RWPE2 (cell line): ENCODE measurements around the gene RPS6KA2.
"Not testable (repeated sequence)": the region's sequence is repeated elsewhere in the genome, so short reads cannot be mapped to it uniquely, and the experiment has no call there.

Source experiments
- ATAC-seq: fragments of 200-7000 bp; cut with Tn5 transposase; 3 replicates; pipeline ENCODE4 v1.9.1; 2021; ENCODE audit warnings: low read depth
- DNase-seq: peaks from one replicate; pipeline ENCODE4 v3.0.0-alpha.2; 2020; ENCODE audit warnings: low spot score
- H3K27ac ChIP-seq: fragments of 450-650 bp; 2 replicates; pipeline ENCODE4 v1.5.1; 2017; ENCODE audit warnings: mild to moderate bottlenecking; ENCODE audit not compliant: poor library complexity, severe bottlenecking
- H3K27me3 ChIP-seq: fragments of 250-450 bp; sonication (Bioruptor Pico); 2 replicates; pipeline ENCODE4 v1.5.1; 2021; ENCODE audit warnings: mild to moderate bottlenecking, moderate library complexity; ENCODE audit not compliant: insufficient read depth, poor library complexity, severe bottlenecking
- H3K36me3 ChIP-seq: fragments of 250-450 bp; sonication (Bioruptor Pico); 2 replicates; pipeline ENCODE4 v1.5.1; 2020; ENCODE audit warnings: low read depth, mild to moderate bottlenecking, moderate library complexity
- H3K4me1 ChIP-seq: fragments of 250-450 bp; sonication (Bioruptor Pico); 2 replicates; pipeline ENCODE4 v1.5.1; 2021; ENCODE audit warnings: mild to moderate bottlenecking, moderate library complexity; ENCODE audit not compliant: insufficient read depth, poor library complexity, severe bottlenecking
- H3K4me3 ChIP-seq: fragments of 250-450 bp; sonication (Bioruptor Pico); 2 replicates; pipeline ENCODE4 v1.5.1; 2021; ENCODE audit warnings: mild to moderate bottlenecking, moderate library complexity; ENCODE audit not compliant: severe bottlenecking
- H3K9me3 ChIP-seq: fragments of 250-450 bp; sonication (Bioruptor Pico); 2 replicates; pipeline ENCODE4 v1.5.1; 2021; ENCODE audit warnings: mild to moderate bottlenecking, moderate library complexity; ENCODE audit not compliant: severe bottlenecking
- TF ChIP-seq, protein P1 (sequence below): fragments of 450-650 bp; IDR thresholded peaks from one replicate; pipeline ENCODE4 v1.5.1; 2017; ENCODE audit warnings: mild to moderate bottlenecking, moderate library complexity; ENCODE audit not compliant: poor library complexity, severe bottlenecking

The RPS6KA2 gene

DNA sequence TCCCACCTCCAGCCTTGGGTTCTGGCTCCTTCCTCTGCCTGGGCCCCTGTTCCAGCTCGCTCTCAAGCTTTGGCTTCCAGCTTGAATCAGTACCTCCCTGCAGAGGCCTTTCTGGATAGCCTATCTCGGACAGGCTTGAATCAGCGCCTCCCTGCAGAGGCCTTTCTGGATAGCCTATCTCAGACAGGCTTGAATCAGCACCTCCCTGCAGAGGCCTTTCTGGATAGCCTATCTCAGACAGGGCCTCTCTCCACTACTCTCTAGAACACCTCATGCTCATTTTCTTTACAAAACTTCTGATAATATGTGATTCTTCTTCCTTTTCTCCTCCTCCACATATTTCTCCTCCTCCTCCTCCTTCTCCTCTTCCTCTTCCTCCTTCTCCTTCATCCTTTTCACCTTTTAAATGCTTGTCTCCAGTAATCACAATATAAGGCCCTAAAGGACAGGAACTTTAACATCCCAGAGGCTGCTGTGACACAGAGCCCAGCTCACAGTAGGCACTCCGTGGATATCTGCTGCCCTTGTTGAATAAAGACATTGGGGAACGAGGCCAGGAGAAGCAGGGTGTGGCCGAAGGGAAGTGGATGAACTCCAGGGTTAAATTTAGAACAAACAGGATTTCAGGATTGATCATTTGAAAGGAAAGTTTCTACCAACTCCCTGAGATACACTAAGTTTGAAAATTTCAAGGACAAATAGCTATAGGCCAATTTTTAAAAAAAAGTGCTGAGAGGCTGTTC is 9.3 kb upstream of the RPS6KA2 start:
- no peaks in the 10 kb centered on the region for H3K36me3 ChIP-seq

DNA sequence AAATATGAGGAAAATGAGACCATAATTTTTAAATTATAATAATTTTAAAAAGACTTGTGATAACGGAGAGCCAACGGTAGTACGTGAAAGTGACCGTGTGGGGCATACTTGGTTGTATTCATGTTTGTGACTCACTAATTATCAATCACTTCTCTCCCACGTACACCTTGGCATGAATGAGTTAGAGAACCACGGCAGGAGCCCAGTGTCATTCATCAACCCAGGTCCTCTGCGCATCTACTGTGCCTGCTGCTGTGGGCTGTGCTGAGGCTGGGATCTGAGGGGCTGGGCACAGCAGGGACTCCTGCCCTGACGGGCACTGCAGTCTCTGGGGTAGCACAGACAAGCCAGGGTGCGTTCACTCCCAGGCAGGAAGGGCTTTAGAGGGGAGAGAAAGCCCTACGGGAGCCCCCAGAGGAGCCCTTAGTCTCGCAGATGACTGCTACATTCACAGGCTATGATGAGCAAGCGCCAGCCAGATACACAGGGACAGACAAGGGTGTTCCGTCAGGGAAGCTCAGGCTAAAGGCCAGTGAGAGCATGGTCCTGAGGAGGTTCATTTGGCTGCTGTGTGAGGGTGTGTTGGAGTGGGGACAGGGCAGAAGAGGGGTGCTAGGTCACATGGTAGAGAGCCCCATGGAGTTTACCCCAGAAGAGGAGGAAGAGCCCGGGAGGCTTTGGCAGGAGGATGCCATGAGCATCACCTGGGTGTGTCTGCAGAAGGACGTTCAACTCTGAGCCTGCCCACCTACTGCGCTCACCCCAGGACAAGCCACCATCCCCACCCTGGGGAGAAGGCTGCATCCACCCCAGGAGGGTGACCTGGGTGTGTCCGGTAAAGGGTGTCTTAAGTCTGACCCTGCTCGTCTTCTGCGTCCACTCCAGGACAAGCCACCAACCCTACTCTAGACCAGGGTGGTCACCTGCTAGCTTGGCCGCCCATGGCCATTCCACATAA is 8.2 kb upstream of the RPS6KA2 start:
- DNase-seq (no peak), ATAC-seq (no peak)
- Histone ChIP-seq H3K27me3 (no peaks in the 10 kb centered on the region), H3K4me3 (no peak overlapping the region), H3K4me1 (peaks cover 4% of the 10 kb centered on the region), H3K36me3 (no peaks in the 10 kb centered on the region), H3K27ac (no peak overlapping the region), H3K9me3 (no peaks in the 10 kb centered on the region)
- TF ChIP-seq, protein P1, sequence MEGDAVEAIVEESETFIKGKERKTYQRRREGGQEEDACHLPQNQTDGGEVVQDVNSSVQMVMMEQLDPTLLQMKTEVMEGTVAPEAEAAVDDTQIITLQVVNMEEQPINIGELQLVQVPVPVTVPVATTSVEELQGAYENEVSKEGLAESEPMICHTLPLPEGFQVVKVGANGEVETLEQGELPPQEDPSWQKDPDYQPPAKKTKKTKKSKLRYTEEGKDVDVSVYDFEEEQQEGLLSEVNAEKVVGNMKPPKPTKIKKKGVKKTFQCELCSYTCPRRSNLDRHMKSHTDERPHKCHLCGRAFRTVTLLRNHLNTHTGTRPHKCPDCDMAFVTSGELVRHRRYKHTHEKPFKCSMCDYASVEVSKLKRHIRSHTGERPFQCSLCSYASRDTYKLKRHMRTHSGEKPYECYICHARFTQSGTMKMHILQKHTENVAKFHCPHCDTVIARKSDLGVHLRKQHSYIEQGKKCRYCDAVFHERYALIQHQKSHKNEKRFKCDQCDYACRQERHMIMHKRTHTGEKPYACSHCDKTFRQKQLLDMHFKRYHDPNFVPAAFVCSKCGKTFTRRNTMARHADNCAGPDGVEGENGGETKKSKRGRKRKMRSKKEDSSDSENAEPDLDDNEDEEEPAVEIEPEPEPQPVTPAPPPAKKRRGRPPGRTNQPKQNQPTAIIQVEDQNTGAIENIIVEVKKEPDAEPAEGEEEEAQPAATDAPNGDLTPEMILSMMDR = no peak

More for the DNA sequence above, 9.3 kb upstream of the RPS6KA2 start:
- Histone ChIP-seq H3K27me3 (no peaks in the 10 kb centered on the region), H3K4me1 (peaks cover 4% of the 10 kb centered on the region), H3K9me3 (no peaks in the 10 kb centered on the region), H3K4me3 (no peak overlapping the region), H3K27ac (no peak overlapping the region)
- TF ChIP-seq, protein P1 = no peak
- DNase-seq = no peak
- no peak for ATAC-seq

DNA sequence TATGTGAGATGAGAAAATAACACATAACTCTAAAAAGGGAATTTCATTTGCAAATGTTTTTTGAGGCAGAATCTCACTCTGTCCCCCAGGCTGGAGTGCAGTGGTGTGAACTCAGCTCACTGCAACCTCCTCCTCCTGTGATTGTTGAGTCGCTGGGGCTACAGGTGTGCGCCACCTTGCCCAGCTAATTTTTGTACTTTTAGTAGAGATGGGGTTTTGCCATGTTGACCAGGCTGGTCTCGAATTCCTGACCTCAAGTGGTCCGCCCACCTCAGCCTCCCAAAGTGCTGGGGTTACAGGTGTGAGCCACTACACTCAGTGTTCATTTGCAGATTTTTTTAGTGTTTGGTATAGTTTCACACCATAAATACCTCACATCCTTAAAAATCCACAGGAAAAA is 7.5 kb upstream of the RPS6KA2 start:
- H3K4me1 ChIP-seq, H3K4me3 ChIP-seq, ATAC-seq, H3K36me3 ChIP-seq, H3K9me3 ChIP-seq, H3K27me3 ChIP-seq, DNase-seq, H3K27ac ChIP-seq: not testable (repeated sequence)

DNA sequence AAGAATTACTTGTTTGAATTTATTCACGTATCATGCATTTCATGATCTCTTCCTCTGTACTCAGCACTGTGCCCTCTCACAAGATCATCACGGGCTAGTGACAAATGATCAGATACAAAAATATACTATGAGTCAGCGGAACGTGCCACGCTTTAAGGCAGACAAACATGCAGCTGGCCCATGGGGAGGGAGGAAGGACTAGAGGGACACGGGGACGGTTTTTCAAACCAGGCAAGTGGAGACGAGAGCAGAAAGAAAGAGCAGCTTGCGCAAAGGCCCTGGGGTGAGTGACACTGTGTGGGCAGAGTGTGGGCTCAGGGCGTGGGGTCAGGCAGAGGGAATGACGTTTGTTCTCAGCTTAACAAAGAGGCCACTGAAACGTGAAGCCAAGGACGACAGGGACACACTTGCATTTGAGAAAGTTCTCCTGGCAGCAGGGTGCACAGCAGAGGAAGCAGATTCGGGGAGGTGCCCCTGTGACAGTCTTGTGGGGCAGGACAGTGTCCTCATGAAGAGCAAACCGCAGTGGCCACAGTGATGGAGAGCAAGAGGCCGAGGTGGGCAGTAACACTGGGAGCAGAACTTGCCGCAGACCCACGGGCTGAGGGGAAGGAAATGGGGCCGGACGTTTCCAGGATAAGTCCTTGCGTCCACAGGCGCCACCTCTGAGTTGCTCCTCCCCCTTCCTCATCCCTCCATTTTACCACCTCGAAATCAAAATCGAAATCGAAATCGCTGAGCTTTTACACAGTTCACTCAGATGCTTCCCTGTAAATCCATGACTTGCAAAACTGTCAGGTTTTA is 6.9 kb upstream of the RPS6KA2 start:
- no peak for DNase-seq
- H3K36me3 ChIP-seq = no peaks in the 10 kb centered on the region
- H3K27me3 ChIP-seq = no peaks in the 10 kb centered on the region
- H3K27ac ChIP-seq = no peak overlapping the region
- H3K9me3 ChIP-seq = no peaks in the 10 kb centered on the region
- no peak overlapping the region for H3K4me3 ChIP-seq
- H3K4me1 ChIP-seq = peaks cover 4% of the 10 kb centered on the region
- ATAC-seq = no peak
- TF ChIP-seq, protein P1 = no peak

DNA sequence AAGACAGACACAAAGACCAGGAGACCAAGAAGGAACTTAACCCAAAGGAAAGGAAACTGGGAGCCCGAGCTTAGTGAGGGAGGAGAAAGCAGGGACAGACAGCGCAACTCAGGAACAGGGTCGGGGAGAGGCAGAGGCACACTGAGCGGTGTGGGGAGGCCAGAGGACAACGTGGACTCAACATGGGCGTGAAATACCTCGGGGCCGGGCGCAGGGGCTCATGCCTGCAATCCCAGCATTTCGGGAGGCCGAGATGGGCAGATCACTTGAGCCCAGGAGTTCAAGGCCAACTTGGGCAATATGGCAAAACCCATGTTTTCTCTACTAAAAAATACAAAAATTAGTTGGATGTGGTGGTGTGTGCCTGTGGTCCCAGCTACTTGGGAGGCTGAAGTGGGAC is 5.7 kb upstream of the RPS6KA2 start:
- Histone ChIP-seq H3K4me1 (peaks cover 4% of the 10 kb centered on the region), H3K36me3 (no peaks in the 10 kb centered on the region), H3K4me3 (no peak overlapping the region), H3K27ac (no peak overlapping the region), H3K27me3 (no peaks in the 10 kb centered on the region), H3K9me3 (no peaks in the 10 kb centered on the region)
- TF ChIP-seq, protein P1 = no peak
- DNase-seq (no peak), ATAC-seq (no peak)
